HG02981 (cell line): ENCODE measurements around the gene NHEJ1.
"Not testable (repeated sequence)": the region's sequence is repeated elsewhere in the genome, so short reads cannot be mapped to it uniquely, and the experiment has no call there.

Experiments used
- ATAC-seq: cut with Tn5 transposase; IDR thresholded peaks from one replicate; pipeline ENCODE4 v1.9.1; 2021; ENCODE audit warnings: mild to moderate bottlenecking, moderate library complexity; ENCODE audit not compliant: unreplicated experiment

Gene NHEJ1

DNA sequence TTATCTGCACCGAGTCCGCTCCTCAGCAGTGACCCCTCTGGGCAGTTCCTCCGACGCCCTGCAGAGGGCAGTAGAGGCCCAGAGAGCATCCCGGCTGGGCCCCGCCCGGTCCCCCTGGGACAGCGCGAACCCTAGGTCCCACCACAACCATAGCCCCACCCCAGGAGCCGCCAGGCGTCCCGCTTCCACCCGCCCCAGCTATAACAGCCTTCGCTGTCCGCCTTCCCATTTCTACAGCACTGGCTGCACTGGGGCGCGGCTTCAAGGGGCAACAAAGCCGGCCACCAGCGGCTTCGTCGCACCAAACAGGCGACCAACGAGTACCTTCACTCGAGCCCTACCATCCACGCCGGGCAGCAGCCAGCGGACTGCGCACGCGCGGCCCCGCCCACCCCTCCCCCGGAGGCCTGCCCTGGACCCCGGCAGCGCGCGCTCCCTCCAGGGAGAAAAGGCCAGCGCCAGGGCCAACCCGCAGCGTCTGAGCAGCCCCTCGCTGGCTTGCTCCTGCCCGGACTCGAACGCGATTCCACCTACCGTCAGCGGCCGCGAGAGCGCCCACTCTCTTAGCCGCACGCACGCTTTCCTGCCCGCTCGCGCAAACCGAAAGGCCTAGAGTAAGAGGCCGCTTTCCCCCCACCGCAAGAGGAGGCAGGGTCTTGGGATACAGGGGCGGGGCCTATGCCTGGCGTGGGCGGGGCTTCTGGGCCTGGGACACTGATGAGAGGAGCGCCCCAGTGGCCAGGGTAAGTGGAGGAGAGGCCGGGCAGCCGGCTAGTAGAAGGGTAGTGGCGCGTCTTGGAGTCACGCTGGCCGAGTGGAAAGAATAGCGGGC lies at the start of gene NHEJ1:
NHEJ1 (minus strand) TSS at position 630 of the 832 bp plus-strand sequence. CDS start 2,453 bp downstream, outside the sequence.
- peak; percentile 81 for ATAC-seq

DNA sequence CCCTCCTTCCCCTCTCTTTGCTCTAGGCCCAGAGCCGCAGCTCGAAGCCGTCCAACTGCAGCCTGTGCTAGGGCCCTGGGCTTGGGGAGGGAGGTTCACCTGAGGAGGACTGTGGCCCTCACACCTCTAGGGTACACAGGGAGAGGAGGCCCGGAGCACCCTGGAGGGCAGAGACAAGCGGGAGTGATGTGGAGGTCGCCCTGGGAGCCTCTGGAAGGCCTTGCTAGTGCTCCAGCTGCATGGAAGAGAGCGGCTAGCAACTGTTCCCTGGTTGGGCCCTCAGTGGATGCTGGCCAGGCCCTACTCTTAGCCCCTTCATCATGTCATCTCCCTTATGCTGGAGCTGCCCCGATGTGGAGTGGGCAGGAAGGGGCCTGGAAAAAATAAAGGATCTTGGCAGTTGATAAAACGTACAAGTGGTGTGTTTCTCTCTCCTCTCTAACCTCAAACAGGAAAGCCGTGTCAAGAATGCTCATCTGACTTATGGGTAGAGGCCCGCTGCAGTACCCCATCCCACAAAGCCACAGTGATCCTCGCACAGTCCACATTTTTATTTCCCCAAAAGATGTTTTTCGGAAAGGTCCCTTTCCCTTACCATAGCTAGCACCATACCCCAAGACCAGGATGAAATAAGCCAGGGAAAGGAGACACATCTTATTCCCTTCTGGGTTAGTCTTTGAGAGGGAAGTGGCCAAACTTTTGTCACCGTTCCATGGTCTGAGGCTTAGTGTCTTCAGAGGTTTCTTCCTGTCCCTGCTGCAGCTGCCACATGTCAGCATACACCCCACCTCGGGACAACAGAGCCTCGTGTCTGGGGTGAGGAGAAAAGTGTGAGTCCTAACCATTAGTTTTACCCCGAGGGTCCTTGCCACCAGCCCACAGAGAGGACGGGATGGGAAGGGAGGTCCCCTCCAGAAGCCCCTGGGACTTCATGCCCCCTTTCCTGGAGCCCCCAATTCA lies 48.9 kb upstream of the NHEJ1 start:
- ATAC-seq, result no peak

DNA sequence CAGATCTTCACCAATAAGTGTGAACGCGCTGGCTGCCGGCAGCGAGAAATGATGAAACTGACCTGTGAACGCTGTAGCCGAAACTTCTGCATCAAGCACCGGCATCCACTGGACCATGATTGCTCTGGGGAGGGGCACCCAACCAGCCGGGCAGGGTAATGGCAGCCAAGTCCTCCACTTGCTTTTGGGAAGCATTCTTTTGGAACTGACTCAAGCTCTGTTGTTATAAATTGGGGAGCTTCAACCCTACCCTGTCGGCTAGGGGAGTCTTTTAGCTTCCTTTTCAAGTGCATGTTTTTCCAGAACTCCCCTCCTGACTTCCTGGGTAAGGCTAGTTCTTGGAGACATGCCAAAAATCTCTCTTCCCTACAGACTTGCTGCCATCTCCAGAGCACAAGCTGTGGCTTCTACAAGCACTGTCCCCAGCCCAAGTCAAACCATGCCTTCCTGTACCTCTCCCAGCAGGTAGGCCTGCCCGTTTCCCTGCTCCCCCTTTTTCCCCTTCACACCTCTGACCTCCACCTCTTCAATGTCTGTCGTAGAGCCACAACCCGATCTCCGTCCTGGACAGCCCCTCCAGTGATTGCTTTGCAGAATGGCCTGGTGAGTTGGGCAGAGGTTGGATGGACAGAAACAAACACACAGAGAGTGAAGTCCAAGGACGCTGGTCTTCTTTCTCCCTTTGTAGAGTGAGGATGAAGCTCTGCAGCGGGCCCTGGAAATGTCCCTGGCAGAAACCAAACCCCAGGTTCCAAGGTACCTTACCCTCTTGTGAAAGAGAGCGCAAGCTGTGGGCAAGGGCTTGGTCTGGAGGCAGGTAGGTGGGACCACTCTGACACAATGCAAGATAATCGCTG lies 47.5 kb upstream of the NHEJ1 start:
- ATAC-seq, result no peak

GRCh38 chr2:219207134-219207883 lies 46.7 kb upstream of the NHEJ1 start:
- no peak for ATAC-seq

GRCh38 chr2:219206328-219207133 lies 45.9 kb upstream of the NHEJ1 start, which contains the start of gene ZFAND2B:
Gene ZFAND2B (plus strand): TSS chr2:219206782. CDS start chr2:219206988, 206 bp downstream.
- peak; percentile 98 for ATAC-seq

DNA sequence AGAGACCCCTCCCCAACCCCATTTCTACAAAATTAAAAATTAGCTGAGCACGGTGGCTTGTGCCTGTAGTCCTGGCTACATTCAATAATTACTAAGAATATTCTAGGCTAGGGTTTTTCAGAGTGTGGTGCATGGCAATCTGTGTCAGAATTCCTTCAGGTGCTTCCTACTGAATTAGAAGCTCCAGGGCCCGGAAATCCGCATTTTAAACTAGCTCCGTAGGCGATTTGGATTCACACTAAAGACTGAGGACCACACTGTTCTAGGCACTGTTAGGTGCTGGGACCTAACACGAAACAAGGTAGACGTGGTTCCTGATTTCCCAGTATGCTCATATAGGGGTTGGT lies 45.3 kb upstream of the NHEJ1 start:
- ATAC-seq, result no peak

GRCh38 chr2:219205165-219205538 lies 44.5 kb upstream of the NHEJ1 start:
- ATAC-seq, result no peak

GRCh38 chr2:219204425-219205164 lies 44.0 kb upstream of the NHEJ1 start:
- no peak for ATAC-seq

DNA sequence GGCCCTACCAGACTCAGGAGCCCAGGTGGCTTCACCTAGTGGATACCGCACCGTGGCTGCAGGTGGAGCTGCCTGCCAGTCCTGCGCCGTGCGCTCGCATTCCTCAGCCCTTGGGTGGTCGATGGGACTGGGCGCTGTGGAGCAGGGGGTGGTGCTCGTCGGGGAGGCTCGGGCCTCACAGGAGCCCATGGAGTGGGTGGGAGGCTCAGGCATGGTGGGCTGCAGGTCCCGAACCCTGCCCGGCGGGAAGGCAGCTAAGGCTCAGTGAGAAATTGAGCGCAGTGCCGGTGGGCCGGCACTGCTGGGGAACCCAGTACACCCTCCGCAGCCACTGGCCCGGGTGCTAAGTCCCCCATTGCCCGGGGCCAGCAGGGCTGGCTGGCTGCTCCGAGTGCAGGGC lies 40.7 kb upstream of the NHEJ1 start:
- not testable (repeated sequence) for ATAC-seq

DNA sequence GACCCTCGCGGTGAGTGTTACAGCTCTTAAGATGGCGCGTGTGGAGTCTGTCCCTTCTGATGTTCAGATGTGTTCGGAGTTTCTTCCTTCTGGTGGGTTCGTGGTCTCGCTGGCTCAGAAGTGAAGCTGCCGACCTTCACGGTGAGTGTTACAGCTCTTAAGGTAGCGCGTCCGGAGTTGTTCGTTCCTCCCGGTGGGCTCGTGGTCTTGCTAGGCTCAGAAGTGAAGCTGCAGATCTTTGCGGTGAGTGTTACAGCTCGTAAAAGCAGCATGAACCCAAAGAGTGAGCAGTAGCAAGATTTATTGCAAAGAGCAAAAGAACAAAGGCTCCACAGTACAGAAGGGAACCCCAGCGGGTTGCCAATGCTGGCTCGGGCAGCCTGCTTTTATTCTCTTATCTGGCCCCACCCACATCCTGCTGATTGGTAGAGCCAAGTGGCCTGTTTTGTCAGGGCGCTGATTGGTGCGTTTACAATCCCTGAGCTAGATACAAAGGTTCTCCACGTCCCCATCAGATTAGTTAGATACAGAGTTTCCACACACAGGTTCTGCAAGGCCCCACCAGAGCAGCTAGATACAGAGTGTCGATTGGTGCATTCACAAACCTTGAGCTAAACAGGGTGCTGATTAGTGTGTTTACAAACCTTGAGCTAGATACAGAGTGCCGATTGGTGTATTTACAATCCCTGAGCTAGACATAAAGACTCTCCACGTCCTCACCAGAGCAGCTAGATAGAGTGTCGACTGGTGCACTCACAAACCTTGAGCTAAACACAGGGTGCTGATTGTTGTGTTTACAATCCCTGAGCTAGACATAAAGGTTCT lies 40.1 kb upstream of the NHEJ1 start:
- not testable (repeated sequence) for ATAC-seq

DNA sequence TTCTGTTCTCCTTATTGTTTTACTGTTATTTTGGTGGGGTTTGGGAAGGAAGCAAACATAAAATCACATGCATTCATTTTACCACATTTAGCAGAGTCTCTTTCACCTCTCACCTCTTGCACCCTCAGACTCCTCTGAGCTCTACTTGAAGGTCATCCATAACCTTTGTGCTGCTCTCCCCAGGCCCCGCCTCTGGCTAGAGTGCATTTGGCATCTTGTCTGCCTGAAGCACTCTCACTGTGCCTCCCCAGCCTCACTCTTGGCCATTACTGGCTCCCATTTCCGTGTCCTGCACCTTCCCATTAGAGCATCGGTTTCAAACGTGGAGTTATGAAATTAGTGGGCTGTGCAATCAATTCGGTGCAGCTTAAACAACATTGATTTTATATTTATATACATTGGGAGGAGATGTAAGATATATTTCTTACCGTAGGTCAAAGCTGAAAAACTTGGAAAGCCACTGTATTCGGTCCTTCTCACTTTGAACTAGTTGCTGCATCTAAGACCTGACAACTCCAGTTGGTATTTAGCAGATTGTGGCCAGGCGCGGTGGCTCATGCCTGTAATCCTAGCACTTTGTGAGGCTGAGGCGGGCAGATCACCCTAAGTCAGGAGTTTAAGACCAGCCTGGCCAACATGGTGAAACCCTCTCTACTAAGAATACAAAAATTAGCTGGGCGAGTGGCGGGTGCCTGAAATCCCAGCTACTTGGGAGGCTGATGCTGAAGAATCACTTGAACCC lies 39.0 kb upstream of the NHEJ1 start:
- no peak for ATAC-seq

GRCh38 chr2:219198974-219199373 lies 38.4 kb upstream of the NHEJ1 start:
- no peak for ATAC-seq

- ATAC-seq, result no peak
Observed at GRCh38 chr2:219197388-219197787, 36.8 kb upstream of the NHEJ1 start.

DNA sequence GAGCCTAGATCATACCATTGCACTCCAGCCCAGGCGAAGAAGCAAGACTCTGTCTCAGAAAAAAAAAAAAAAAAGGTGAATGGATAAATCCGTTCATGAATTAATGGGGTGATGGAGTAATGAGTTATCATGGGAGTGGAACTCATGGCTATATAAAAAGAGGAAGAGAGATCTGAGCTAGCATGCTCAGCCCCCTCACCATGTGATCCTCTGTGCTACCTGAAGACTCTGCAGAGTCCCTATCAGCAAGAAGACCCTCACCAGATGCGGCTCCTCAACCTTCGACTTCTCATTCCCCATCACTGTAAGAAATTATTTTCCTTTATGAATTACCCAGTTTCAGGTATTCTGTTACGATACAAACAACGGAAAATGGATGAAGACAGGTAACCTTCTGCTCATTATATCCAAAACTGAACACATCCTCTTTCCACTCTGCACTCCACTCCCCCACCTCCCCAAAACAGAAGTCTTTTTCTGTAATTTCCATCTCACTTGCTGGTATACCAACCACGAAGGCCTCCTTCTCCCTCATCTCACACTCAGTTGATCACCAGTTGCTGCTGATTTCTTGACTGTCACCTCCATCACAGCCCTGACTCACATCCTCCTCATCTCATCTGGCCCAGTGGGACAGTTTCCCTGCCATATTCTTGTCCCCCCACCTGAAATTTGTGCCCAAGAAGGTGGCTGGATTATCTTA lies 26.3 kb upstream of the NHEJ1 start:
- ATAC-seq, result no peak

DNA sequence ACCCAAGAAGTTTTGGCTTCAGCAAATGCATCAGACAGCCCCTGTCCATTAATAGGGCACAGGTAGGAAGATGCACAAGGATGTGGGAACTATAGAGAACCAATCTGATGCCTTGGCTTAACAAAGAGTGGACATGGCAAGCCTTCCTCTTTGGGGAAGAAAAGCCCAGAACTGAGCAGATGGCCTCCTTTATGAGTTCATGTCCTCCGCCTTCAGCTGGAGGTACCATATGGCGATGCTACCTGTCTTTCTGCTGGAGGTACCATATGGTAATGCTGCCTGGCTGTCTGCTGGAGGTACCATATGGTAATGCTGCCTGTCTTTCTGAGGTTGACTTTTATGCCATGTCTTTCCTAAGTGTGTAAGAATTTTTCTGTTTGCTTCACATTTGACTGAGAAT lies 23.5 kb upstream of the NHEJ1 start:
- ATAC-seq, result no peak

GRCh38 chr2:219183151-219183772 lies 22.6 kb upstream of the NHEJ1 start:
- no peak for ATAC-seq
